ELR (cell line): ENCODE measurements around the gene RNF220.

Source experiments
- DNase-seq: peaks from one replicate; pipeline ENCODE4 v3.0.0-alpha.2; 2015; ENCODE audit warnings: low read depth

Gene RNF220

DNA sequence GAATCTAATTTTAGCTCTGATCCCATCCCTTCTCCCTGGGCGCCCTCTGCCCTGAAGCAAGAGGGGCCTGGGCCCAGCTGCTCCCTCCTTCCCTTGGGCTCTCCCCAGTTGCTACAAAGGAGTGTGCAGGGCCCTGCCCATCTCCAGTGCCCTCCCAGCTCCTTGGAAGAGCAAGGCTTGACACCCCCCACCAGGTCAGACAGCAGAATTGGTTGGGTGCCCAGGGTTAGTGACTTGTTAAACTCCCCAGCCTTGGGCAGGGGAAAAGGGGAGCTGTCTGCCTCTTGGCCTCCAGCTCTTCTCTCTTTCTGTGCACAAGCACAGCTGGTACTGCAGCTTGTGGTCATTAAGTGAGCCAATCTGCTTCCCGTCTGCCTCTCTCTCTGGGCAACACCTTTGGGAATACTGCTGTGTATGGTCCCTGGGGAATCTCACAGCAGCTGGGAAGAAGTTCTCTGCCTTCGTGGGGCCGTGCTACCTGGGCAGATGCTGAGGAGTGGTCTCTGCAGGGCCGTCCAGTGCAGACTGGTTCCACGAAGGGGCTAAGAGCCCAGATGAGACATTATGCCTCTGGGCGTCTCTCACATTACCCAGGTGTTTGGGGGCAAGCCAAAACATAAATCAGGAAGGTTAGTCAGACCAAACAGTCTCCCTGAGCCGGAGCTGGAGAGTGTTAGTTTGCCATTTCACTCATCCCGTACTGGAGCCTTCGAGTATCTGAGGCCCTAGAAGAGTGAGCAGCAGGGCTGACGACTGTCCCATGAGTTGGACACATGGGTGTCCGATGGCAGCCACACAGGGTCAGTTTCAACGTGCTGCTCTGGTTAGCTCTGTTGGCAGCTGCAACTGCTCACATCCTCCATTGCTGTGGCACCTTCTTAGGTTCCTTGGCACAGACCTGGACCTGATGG, 231.9 kb downstream of the RNF220 start:
- DNase-seq = peak; percentile 68

DNA sequence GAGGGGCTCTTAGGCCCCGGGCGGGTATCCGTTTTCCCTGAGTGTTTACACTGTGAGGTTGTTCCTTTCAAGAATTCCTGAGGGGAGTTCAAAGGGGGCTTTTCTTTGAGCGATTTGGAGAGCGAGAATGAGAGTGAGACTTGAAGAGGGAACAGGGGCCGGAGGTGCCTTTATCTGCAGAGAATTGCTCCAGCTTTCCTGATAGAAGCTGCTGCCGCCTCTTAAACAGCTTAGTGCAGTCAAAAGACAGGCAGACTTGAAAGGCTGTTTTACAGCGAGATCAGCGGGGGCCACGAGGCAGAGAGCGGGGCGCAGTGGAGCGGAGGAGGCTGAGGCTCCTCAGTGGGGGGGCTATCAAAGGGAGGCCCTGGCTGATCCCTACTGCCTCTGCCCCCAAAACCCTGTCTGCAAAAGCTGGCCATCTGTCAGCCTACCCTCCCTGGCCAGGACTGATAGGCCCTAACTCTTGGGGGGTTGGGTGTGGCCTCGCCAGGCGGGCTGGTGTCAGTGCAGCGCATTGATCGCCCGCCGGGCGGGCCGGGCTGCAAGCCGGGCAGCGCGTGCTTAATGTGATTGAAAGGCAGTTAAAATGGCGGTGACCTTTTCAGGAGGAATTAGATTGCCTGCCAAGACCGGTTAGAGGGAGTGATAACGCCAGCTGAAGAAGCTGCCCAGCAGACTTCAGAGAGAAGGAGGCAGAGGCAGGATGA, 232.8 kb downstream of the RNF220 start:
- DNase-seq = no peak

DNA sequence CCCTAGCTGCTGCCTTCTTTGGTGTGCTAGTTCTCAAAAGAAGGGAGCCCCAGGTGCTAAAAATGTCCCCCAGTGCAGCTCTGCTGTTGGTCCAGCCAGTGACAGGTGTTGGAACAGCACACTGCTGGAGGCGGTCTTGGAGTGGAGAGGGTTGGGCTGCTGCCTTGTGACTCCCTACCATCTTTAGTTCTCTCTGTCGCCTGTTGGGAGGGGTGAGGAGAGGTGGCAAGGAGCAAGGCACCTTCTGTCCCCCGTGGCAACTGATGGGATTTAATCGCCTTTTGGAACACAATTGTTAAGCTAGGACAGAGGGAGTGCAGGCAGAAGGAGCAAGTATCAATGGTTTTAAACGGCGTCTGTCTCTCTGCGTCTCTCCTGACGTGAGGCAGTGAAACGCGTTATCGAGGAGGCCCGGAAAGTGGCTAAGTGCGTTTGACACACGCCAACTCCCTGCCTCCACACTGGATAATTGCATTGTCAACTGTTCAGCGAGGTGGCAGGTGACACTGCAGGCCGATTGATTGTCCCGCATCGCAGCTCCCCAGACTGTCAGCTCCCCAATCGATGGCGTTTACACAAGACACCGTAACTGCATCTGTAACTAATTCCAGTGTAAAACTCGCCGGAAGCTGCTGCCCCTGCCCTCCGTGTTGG, 235.3 kb downstream of the RNF220 start:
- DNase-seq = no peak

DNA sequence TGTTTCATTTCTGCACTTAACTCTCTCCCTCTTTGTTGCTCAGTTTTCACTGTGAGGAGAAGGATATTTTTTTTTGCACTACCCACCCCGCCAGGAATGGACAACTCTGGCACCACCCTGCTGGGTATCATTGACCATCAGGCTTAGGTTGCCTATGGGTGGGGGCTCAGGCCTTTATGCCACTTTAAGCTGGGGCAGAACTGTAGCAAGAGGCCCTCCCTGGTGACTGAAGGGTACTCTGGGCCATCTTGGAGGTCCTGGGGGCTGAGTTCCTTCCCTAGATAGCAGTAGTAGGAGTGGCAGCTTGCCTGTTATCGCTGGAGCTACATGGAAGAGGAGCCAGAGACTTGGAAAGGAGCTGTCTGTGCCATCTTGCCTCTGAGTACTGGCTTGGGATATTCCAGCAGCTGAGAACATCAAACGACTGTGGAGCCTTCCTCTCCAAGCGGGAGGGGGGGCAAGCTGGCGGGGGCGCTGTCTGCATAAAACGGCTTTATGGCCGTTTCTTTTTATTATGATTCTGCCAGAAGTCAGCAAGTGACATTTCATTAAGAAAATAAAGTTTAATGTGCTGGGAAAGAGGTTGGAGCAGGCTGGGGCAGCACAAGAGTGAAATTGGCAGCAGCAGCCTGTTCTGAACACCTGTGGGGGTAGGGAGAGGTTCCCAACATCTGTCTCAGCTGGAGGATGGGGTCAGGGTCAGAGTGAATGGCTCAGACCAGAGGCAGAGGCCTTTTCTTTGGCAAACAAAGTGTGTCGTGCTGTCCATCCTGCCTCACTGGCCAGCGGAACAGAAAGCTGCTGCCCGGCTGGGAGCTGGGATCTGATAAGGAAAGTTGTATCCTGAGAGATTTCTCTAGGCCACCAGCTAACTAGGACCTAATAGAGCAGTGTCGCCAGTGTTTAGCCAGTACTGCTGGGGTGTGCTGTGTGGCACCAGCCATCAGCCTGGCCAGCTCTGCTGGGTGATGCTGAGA, 236.4 kb downstream of the RNF220 start:
- no peak for DNase-seq

DNA sequence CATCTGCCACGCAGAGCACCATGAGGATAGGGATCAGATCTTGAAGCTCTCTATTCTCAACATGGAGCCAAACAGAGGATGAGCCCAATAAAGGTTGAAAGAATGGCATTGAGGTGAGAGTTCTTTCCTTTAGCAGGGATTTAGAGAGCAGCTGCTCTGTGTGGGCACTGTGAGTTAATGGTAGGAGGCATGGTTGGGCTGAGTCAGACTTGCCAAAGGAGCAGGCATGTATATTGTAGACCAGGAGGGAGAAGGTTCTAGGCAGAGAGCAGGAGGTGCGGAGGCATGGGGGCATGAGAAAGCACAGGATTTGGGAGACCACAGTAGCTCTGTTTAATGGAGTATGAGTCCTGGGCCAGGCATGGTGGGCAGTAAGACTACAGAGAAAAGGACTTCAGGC, 237.2 kb downstream of the RNF220 start:
- DNase-seq = no peak

DNA sequence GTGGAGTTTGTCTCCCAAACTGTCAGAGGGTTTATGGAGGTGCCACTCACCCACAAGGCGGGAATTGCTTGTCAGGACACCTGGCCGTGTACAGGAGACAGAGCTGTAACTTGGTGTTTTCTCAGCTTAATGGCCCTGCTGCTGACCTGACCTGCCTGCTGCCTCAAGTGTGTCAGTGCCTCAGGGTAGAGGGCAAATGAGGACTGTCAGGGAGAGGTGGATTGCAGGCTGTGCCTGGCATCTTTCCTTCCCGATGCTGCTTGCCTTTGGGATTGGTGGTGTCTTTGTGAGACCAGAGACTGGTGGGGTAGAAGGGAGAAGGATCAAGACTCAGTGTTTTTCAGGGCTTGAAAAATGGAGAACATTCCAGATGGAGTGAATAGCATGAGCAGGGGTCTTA, 237.9 kb downstream of the RNF220 start:
- no peak for DNase-seq

DNA sequence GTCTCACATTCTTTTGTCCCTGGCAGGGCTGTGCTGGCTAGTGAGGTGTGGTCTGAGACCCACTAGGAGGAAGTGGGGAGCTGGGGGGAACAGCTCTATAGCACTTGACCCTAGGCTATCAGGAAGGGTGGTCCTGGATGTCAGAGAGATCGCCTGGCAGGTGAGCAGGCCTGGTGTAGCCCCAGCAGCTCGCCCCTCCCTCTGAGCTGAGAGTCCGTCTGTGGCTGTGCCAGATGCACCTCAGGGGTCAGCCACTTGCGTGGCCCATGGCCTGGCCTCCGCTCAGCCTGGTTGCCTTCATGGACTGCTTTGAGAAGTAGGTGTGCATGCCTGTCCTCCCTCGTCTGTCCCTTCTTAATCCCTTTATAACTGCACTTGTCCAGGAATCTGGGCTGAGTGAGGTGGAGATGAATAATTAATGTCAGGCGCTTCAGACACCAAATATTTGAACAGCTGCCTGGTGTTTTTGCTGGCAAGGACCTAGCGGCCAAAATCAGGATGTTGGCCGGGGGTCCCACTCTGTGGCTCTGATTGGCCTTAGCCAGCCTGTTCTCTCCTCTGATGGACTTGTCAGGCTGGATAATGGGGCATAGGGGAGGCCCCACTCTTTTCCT, 238.8 kb downstream of the RNF220 start:
- DNase-seq = no peak

DNA sequence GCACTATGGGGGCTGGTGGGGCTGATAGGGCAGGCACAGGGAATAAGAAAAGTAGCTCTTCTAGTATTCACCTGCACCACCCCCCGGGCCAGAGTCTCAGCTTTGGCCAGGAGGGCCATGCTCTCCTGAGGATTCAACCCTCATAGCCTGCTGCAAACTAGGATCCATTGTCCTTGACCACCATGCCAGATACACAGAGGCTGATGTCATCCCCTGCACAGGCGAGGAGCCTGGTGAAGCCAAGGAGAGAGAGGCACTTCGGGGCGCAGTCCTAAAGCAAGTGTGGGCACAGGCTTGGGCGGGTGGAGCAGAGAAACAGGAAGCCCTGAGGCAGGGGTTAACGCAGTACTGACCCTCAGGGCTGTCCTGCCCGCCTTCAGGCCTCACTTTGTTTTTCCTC, 239.8 kb downstream of the RNF220 start:
- DNase-seq = no peak

DNA sequence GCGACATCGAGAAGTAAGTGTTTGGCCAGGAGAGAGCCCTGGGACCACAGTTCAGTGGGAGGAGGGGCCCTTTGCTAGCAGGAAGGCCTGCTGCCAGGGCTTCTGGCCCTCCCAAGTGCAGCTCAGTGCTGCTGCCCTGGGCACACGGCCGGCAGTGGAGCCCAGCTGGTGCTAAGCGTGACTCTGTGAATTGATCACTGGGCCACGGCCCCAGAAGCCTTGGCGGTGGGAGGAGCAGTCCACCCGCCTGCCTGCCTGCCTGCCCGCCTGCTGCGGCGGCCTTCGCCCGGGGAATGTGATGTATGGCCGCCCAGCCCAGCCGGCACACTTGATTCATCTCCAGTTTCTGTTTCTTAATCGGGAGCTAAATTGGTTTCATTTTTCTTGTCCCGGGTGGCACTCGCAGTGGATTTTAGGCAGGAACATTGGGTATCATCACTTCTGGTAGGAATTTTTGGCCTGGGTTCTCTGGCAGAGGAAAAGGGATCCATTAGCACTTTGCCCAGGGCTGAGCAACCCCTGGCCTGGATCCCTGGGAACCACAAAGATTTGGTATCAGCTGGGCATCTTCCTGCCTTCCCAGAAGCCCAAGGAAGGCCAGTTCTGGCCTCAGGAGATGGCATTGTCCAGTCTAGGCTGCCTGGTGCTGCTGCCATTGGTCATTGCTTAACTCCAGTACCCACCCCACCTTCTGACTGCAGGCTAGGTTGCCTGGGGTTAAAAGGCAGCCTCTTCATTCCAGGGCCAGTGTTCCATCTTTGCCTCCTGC, 240.6 kb downstream of the RNF220 start:
- no peak for DNase-seq

DNA sequence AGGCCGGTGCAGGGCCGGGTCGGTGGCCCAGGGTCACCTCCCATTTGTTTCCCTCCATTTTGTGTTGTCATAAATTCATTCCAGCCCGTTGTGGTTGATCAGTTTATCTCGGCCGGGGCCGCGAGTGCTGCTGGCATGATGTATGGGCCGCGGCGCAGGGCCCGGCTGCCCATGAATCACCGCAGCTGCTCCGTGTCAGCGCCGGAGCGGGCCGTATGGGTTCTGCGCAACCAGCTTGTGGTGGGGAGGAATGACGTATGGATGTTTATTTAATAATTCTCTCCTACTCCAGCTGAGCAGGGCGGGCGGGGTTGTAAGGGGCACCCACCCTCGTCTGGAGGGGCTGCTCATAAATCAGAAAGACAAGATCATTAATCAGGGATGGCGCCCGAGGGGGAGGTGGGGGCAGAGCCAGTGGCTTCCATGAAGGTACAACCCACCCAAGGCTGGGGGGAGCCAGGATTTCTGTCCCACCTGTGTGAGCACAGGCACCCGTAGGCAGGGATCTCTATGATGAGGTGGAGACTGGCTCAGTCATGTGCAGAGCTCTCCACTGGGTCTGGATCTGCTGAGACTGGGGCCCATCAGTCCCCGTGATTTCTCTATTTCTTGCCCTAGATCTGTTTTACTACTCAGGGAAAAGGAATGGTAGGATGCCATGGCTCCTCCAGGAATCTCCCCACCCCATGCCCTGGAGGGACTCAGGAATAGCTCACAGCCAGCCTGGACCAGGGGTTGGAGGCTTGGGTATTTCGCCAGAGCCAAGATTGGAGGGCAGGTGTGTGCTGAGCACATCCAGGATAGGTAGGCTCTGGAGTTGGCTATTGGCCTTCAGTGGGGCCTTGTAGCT, 241.4 kb downstream of the RNF220 start:
- no peak for DNase-seq

DNA sequence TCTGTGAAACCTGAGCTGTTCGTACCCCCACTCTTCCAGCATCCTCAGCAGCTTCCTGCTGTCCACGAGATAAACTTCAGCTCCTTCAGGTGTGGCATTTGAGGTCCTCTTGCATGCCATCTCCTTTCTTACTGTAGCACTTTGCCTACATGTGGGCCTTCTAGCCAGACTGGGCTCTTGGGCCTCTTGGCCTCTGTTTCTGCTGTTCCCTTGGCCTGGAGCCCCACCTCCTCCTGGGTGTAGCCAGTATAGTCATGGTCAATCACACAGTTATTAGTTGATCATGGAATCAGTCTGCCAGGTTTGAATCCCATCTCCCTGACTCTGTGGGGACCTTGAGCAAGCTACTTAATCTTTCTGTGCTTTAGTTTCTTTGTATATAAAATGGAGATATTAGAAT, 242.8 kb downstream of the RNF220 start:
- DNase-seq = no peak

DNA sequence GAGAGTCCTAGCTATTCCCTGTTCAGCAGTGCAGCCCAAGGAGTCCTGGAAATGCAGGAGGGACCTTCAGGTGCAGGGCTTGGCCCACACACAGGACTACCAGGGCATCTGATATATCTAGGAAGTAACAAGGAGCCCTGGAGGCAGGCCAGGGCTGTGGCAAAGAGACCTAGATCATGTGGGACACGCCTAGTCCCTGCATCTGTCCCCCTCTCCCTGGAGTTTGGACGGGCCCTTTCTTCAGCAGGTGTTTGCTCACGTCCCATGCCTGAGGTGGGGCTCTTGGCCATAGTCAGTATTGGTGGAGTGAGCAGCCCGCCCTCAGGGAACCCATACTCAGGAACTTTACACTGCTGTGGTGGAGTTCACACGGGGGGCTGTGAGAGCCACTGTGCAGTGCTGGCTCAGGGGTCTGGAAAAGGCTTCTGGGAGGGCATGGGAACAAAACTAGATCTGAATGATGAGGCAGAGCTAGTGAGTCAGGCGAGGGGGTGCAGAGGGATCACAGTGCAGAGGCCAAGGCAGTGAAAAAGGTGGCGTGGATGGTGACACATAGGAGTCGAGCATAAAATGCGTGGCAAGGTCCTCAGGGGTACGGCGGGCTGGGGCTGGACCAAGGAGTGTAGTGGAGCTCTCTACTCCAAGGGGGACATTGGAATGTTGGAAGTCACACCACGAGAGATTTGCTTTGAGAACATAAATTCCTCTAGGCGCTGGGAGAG, 243.6 kb downstream of the RNF220 start:
- peak; percentile 19 for DNase-seq

DNA sequence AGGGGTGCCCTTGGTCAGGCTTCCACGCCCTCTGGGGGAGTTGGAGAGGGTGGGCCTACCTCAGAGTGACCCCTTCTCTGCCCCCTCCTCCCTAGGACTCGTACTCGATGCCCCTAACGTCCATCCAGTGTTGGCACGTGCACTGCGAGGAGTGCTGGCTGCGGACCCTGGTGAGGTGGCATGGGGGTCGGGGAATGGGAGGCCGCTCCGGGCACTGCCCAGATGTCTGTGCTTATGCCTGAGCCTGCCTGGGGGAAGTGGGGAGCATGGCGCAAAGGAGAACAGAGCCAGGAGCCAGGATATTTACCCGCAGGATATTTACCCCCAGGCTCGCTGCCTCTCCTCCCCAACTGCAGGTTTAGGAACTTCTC, 244.7 kb downstream of the RNF220 start:
- no peak for DNase-seq

DNA sequence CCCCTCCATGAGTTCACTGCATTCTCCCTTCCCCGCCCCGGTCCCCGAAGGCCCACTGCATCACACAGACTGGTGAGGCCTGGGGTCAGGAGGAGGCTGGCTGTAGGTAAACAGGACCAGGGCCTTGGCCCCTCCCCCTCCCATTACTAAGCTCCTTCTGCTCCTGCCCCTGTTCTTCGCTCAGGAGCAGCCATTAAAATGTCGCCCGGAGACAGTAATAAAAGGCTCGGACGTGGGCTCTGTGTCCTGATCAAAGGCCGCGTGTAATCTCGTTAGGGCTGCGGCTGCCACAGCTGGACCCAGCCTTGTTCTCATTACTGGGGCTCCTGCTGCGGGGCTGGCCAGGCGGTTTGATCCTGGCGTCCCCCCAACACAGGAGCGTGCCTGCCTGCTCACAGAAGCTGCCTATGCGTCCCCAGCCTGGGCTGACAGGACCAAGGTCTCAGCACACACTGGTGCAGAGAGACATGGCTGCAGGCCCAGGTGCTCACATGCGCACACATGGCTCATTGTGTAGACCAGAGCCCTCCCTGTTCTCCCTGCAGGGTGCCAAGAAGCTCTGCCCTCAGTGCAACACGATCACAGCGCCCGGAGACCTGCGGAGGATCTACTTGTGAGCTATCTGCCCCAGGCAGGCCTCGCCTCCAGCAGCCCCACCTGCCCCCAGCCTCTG, 245.2 kb downstream of the RNF220 start:
- no peak for DNase-seq

DNA sequence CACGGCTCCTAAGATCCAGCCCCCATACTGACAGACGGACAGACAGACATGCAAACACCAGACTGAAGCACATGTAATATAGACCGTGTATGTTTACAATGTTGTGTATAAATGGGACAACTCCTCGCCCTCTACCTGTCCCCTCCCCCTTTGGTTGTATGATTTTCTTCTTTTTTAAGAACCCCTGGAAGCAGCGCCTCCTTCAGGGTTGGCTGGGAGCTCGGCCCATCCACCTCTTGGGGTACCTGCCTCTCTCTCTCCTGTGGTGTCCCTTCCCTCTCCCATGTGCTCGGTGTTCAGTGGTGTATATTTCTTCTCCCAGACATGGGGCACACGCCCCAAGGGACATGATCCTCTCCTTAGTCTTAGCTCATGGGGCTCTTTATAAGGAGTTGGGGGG, 246.0 kb downstream of the RNF220 start:
- DNase-seq = no peak

DNA sequence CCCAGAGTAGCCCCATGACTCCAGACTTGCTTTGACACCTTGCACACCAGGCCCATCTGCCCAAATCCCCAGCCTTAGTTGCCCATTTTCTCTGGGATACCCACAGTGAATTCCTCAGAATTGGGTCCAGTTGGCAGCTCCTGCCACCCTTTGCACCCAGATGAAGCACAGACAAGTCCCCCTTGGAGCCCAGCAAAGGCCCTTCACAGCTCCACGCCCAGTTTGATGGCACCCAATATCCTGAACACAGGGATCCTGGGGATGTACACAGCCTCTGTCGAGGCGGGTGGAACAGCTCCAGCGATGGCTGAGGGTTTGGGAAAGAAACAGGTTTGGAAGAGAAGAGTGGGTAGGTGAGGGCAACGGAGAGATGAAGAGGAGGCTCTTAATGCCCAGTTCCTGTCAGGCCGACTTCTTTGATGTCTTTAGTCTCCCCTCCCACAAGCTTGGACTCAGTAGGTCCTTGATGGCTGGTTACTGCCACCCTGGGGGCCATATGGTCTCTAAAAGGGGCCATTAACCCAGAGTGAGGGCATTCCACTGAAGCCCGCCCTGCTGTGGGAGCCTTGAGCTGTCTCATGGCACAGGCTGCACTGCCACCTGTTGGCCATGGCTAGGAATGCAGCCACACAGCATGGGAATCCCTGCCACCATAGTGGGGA, 247.5 kb downstream of the RNF220 start:
- DNase-seq = peak; percentile 71

DNA sequence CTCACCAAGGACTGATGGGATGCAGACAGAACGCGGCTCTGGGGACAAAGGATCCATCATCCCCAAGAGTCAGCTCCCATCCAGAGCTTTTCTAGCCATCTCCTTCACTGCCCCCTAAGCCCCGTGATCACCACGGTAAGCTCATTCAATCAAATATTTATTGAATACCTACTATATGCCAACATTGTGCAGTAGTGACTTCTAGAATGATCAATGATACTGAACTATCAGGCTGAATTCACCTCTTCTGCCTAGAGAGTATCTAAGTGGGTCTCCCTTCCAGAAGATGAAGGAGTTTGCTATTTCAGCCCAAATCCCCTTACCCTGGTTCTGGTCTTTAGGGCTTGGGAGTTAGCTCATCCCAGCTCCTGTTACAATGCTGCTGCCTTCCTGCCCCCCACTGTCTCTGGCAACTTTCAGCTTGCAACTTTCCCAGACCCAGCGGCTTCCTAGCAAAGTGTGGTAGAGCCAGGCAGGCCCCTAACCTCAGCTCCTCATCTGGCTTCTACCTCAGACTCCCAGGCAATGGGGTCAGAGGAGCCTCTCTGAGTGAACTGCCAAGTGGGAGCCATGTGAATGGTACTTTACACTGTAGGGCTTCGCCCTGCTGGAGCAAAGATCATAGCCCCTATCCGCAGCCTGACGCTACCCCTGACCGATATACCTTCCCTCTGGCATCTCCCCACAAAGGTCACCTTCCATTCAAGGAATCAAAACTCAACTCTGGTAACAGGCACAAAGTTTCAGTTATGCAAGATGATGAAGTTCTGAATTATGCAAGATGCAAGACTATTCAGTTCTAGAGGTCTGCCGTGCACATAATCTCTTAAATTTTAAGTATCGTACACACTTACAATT, 248.3 kb downstream of the RNF220 start:
- no peak for DNase-seq
